CD14-positive monocyte (primary cell): ENCODE measurements around the gene SHROOM3. TPM values are rescaled to one million over a fixed set of nuclear protein-coding genes. Genes with fewer than 3 reads are reported as not detected.

Experiments
- DNase-seq, 3 donors: peaks; one replicate each; pipeline ENCODE4 v3.0.0-alpha.2; 2011 to 2022
- H2AFZ ChIP-seq: 2 replicates; pipeline ENCODE4 v1.6.0; 2012; ENCODE audit warnings: mild to moderate bottlenecking, low read depth, low read length, inconsistent platforms; ENCODE audit not compliant: insufficient read depth, poor library complexity, severe bottlenecking
- H3K27ac ChIP-seq, 2 donors: 1 replicate in 1 of 2; 2 replicates in 1 of 2; pipeline ENCODE4 v1.5.1; 2012 to 2013; ENCODE audit warnings: low read length in 2 of 2, control low read depth in 1 of 2, inconsistent platforms in 1 of 2, low read depth in 1 of 2, mild to moderate bottlenecking in 1 of 2
- H3K27me3 ChIP-seq, 2 donors: one replicate each; pipeline versions ENCODE4 v1.6.0 to v1.6.1; 2011 to 2013; ENCODE audit warnings: low read length in 2 of 2; ENCODE audit not compliant: control insufficient read depth in 2 of 2, insufficient read depth in 2 of 2
- H3K36me3 ChIP-seq, 2 donors: replicated peaks in 1 of 2; 1 replicate in 1 of 2; 2 replicates in 1 of 2; pipeline versions ENCODE4 v1.5.1 to v1.6.1; 2012 to 2013; ENCODE audit warnings: low read length in 2 of 2, control low read depth in 1 of 2, inconsistent platforms in 1 of 2, mild to moderate bottlenecking in 1 of 2; ENCODE audit not compliant: insufficient read depth in 2 of 2, control insufficient read depth in 1 of 2
- H3K4me1 ChIP-seq, 2 donors: 1 replicate in 1 of 2; 2 replicates in 1 of 2; pipeline versions ENCODE4 v1.5.1 to v1.6.1; 2012 to 2013; ENCODE audit warnings: low read length in 2 of 2, control low read depth in 1 of 2, inconsistent platforms in 1 of 2, mild to moderate bottlenecking in 1 of 2, moderate library complexity in 1 of 2; ENCODE audit not compliant: insufficient read depth in 2 of 2, control insufficient read depth in 1 of 2
- H3K4me2 ChIP-seq: replicated peaks from 2 replicates; pipeline ENCODE3; 2012; ENCODE audit warnings: low read length, moderate library complexity, mild to moderate bottlenecking; ENCODE audit not compliant: poor library complexity, severe bottlenecking; ENCODE audit errors: extremely low read depth
- H3K4me3 ChIP-seq, 3 experiments: fragments of 200-600 bp in 1 of 3; sonication (generic) in 1 of 3; replicated peaks in 1 of 3; 1 replicate in 2 of 3; 2 replicates in 1 of 3; pipeline ENCODE4 v1.5.1; 2011 to 2013; ENCODE audit warnings: low read length in 3 of 3, mild to moderate bottlenecking in 3 of 3, control low read depth in 2 of 3, low read depth in 2 of 3, inconsistent platforms in 1 of 3, moderate library complexity in 1 of 3
- H3K79me2 ChIP-seq: 2 replicates; pipeline ENCODE4 v1.6.0; 2012; ENCODE audit warnings: mild to moderate bottlenecking, control low read depth, inconsistent platforms, low read length, moderate library complexity; ENCODE audit not compliant: insufficient read depth
- H3K9ac ChIP-seq: 2 replicates; pipeline ENCODE4 v1.6.0; 2017; ENCODE audit warnings: low read length, mild to moderate bottlenecking; ENCODE audit not compliant: insufficient read depth, poor library complexity, severe bottlenecking
- H3K9me3 ChIP-seq, 2 donors: replicated peaks in 1 of 2; 1 replicate in 1 of 2; 2 replicates in 1 of 2; pipeline versions ENCODE4 v1.5.1 to v1.6.1; 2012 to 2013; ENCODE audit warnings: low read length in 2 of 2, control low read depth in 1 of 2; ENCODE audit not compliant: control insufficient read depth in 1 of 2, insufficient read depth in 1 of 2
- H4K20me1 ChIP-seq: 2 replicates; pipeline ENCODE4 v1.6.0; 2012; ENCODE audit warnings: mild to moderate bottlenecking, low read length, control low read depth, moderate library complexity; ENCODE audit not compliant: insufficient read depth
- H3K27ac Mint-ChIP-seq, 7 donors: one replicate each; pipeline ENCODE4 v1.8.0; 2020; ENCODE audit warnings: mild to moderate bottlenecking in 7 of 7, mixed read lengths in 7 of 7, moderate library complexity in 6 of 7, inconsistent platforms in 2 of 7
- H3K27me3 Mint-ChIP-seq, 3 donors: one replicate each; pipeline ENCODE4 v1.8.0; 2021 to 2022; ENCODE audit warnings: low read depth in 3 of 3, mild to moderate bottlenecking in 3 of 3, mixed read lengths in 3 of 3, moderate library complexity in 3 of 3, inconsistent platforms in 1 of 3
- H3K36me3 Mint-ChIP-seq, 2 donors: one replicate each; pipeline ENCODE4 v1.8.0; 2020; ENCODE audit warnings: mixed read lengths in 2 of 2, inconsistent platforms in 1 of 2, mild to moderate bottlenecking in 1 of 2
- H3K4me1 Mint-ChIP-seq: one replicate; pipeline ENCODE4 v1.8.0; 2020; ENCODE audit warnings: mild to moderate bottlenecking, mixed read lengths
- H3K4me3 Mint-ChIP-seq, 2 donors: one replicate each; pipeline ENCODE4 v1.8.0; 2020; ENCODE audit warnings: mild to moderate bottlenecking in 2 of 2, mixed read lengths in 2 of 2, moderate library complexity in 1 of 2
- H3K9me3 Mint-ChIP-seq, 7 donors: one replicate each; pipeline ENCODE4 v1.8.0; 2020 to 2022; ENCODE audit warnings: mixed read lengths in 7 of 7, mild to moderate bottlenecking in 6 of 7, moderate library complexity in 6 of 7, inconsistent platforms in 2 of 7
- intact Hi-C, 2 donors: fragments of 100-400 bp; cut with micrococcal nuclease; formaldehyde crosslinking; loops; one replicate each; pipeline versions ENCODE4 v1.15.0 to v1.15.1; 2023
- polyA plus RNA-seq, 3 donors: library from polyadenylated mRNA; depleted of rRNA in 1 of 3; unstranded in 2 of 3; stranded (reverse) in 1 of 3; fragments of 300-500 nt in 2 of 3; fragments of >200 nt in 1 of 3; fragmentation: Illumina TruSeq in 2 of 3; gene quantifications; 1 replicate in 2 of 3; 2 replicates in 1 of 3; pipeline ENCODE4 v1.2.3, GENCODE V29; 2012 to 2021
- TF ChIP-seq, protein P1 (sequence below): fragments of 200-600 bp; IDR thresholded peaks from one replicate; pipeline ENCODE4 v1.8.0; 2022; ENCODE audit warnings: antibody characterized with exemption, mild to moderate bottlenecking

The SHROOM3 gene
- polyA plus RNA-seq, 3 donors: not detected

DNA sequence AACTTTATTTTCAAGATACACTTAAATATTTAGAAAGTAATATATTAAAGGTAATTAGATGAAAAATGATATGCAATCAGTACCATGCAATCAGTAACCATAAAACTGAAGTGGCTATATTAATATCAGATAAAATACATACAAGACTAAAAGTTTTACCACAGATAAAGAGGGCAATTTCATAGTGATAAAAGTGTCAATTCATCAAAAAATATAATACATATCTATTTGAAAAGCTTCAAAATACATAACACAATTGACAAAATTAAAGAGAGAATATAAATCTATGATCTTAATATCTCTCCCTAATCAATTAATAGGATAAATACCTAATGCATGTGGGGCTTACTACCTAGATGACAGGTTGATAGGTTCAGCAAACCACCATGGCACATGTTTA lies 357.4 kb downstream of the SHROOM3 start:
- no peaks in the 10 kb centered on the region for H3K36me3 ChIP-seq
- no peak overlapping the region for H3K4me3 Mint-ChIP-seq
- TF ChIP-seq, protein P1, sequence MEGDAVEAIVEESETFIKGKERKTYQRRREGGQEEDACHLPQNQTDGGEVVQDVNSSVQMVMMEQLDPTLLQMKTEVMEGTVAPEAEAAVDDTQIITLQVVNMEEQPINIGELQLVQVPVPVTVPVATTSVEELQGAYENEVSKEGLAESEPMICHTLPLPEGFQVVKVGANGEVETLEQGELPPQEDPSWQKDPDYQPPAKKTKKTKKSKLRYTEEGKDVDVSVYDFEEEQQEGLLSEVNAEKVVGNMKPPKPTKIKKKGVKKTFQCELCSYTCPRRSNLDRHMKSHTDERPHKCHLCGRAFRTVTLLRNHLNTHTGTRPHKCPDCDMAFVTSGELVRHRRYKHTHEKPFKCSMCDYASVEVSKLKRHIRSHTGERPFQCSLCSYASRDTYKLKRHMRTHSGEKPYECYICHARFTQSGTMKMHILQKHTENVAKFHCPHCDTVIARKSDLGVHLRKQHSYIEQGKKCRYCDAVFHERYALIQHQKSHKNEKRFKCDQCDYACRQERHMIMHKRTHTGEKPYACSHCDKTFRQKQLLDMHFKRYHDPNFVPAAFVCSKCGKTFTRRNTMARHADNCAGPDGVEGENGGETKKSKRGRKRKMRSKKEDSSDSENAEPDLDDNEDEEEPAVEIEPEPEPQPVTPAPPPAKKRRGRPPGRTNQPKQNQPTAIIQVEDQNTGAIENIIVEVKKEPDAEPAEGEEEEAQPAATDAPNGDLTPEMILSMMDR: no peak
- H3K79me2 ChIP-seq: no peaks in the 10 kb centered on the region
- no peak overlapping the region for H3K4me3 ChIP-seq
- H3K27ac Mint-ChIP-seq: no peak overlapping the region
- intact Hi-C loops: no loop called here
- H3K27me3 Mint-ChIP-seq: no peaks in the 10 kb centered on the region
- H3K4me2 ChIP-seq: no peak overlapping the region
- DNase-seq: no peak
- no peaks in the 10 kb centered on the region for H4K20me1 ChIP-seq
- no peaks in the 10 kb centered on the region for H3K4me1 ChIP-seq
- H2AFZ ChIP-seq: no peak overlapping the region
- H3K9me3 ChIP-seq: no peaks in the 10 kb centered on the region
- no peak overlapping the region for H3K27ac ChIP-seq
- H3K9me3 Mint-ChIP-seq: peaks cover 0 to 5% (median 4%) of the 10 kb centered on the region in 7 donors
- H3K36me3 Mint-ChIP-seq: no peaks in the 10 kb centered on the region
- no peak overlapping the region for H3K9ac ChIP-seq
- no peaks in the 10 kb centered on the region for H3K4me1 Mint-ChIP-seq
- no peaks in the 10 kb centered on the region for H3K27me3 ChIP-seq

DNA sequence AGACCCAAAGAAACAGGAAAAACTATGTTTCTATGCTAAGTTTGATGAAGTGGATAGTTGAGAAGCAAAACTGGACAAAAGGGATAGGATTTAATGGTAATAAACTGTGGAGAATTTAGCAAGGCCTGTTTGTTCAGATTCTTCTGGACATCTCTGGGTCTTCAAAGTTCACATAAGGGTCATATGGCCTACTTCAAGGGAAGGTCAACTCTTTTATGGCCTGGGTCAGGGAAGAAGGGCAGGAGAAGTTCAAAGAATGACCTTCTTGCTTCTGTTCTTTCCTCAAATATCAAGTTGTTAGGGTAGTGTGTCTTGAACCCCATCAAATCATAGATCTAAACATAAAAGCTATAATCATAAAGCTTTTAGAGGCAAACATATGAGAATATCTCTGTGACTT lies 360.2 kb downstream of the SHROOM3 start:
- intact Hi-C loops: no loop called here
- H3K27me3 ChIP-seq: no peaks in the 10 kb centered on the region

More for the DNA sequence above, 360.2 kb downstream of the SHROOM3 start:
- no peaks in the 10 kb centered on the region for H3K9me3 ChIP-seq
- Mint-ChIP-seq H3K4me3 (no peak overlapping the region), H3K27ac (no peak overlapping the region), H3K9me3 (peaks cover 0 to 8% (median 3%) of the 10 kb centered on the region in 7 donors), H3K4me1 (no peaks in the 10 kb centered on the region), H3K27me3 (peaks cover 0 to 2% (median 2%) of the 10 kb centered on the region in 3 donors), H3K36me3 (no peaks in the 10 kb centered on the region)
- no peak for DNase-seq
- H3K27ac ChIP-seq: no peak overlapping the region
- H3K4me1 ChIP-seq: no peaks in the 10 kb centered on the region
- H3K9ac ChIP-seq: no peak overlapping the region
- no peaks in the 10 kb centered on the region for H4K20me1 ChIP-seq
- H3K79me2 ChIP-seq: no peaks in the 10 kb centered on the region
- H3K4me3 ChIP-seq: no peak overlapping the region
- no peak overlapping the region for H3K4me2 ChIP-seq
- TF ChIP-seq, protein P1: no peak
- no peak overlapping the region for H2AFZ ChIP-seq
- no peaks in the 10 kb centered on the region for H3K36me3 ChIP-seq
